Endothelial cell of umbilical vein (primary cell): ENCODE measurements around the gene PAOX. TPM values are rescaled to one million over a fixed set of nuclear protein-coding genes. Genes with fewer than 3 reads are reported as not detected.

Experiments used
- BruUV-seq: library from RNA; stranded (reverse); fragments of 400-500 nt; replicated peaks from 2 replicates; lab custom pipeline; 2021; lab: Mats Ljungman, UMichigan
- CTCF ChIA-PET: fragments of 300-600, 350-600 bp; sonication (Branson Sonifier 250); formaldehyde crosslinking; loops from one replicate; lab custom pipeline; 2021; ENCODE audit warnings: antibody characterized with exemption, inconsistent platforms; lab: Charles Lee
- POLR2A ChIA-PET: fragments of 300-600, 350-600 bp; sonication (Branson Sonifier 250); formaldehyde crosslinking; loops from one replicate; lab custom pipeline; 2021; ENCODE audit warnings: antibody characterized with exemption, inconsistent platforms; lab: Charles Lee
- DNase-seq: peaks from one replicate; pipeline ENCODE4 v3.0.0-alpha.2; 2011; ENCODE audit warnings: low read depth, low spot score
- FAIRE-seq: peaks from 2 replicates; lab custom pipeline; 2011; peaks lifted over from hg19 to GRCh38; lab: Jason Lieb, UNC
- H2AFZ ChIP-seq: 2 replicates; pipeline ENCODE4 v1.6.0; 2012; ENCODE audit warnings: low read depth, low read length, control low read depth, inconsistent platforms
- H3K27ac ChIP-seq: 2 replicates; pipeline ENCODE4 v1.5.1; 2011; ENCODE audit warnings: low read depth, mild to moderate bottlenecking, control low read depth, low read length, moderate library complexity; ENCODE audit not compliant: insufficient read depth
- H3K27me3 ChIP-seq, 2 experiments: 2 replicates each; pipeline versions ENCODE4 v1.6.0 to v1.6.1; 2011; ENCODE audit warnings: low read length in 2 of 2, mixed read lengths in 1 of 2; ENCODE audit not compliant: control insufficient read depth in 2 of 2, insufficient read depth in 2 of 2
- H3K36me3 ChIP-seq, 2 experiments: 2 replicates in 1 of 2; 3 replicates in 1 of 2; pipeline ENCODE4 v1.5.1; 2011; ENCODE audit warnings: low read length in 2 of 2, mild to moderate bottlenecking in 1 of 2, moderate library complexity in 1 of 2; ENCODE audit not compliant: control insufficient read depth in 2 of 2, insufficient read depth in 2 of 2; ENCODE audit errors: extremely low read depth in 1 of 2
- H3K4me1 ChIP-seq: 3 replicates; pipeline ENCODE4 v1.5.1; 2011; ENCODE audit warnings: mild to moderate bottlenecking, low read length; ENCODE audit not compliant: control insufficient read depth, insufficient read depth; ENCODE audit errors: extremely low read depth
- H3K4me2 ChIP-seq: 2 replicates; pipeline ENCODE4 v1.6.1; 2011; ENCODE audit warnings: low read length, control low read depth, mixed read lengths; ENCODE audit not compliant: insufficient read depth
- H3K4me3 ChIP-seq, 3 experiments: fragments of 200-600 bp in 1 of 3; sonication (generic), shearing (Covaris generic) in 1 of 3; replicated peaks in 1 of 3; 2 replicates each; pipeline ENCODE4 v1.5.1; 2011 to 2016; ENCODE audit warnings: control low read depth in 3 of 3, low read length in 3 of 3, mild to moderate bottlenecking in 2 of 3, inconsistent platforms in 1 of 3, low read depth in 1 of 3, moderate library complexity in 1 of 3; ENCODE audit not compliant: insufficient read depth in 1 of 3
- H3K79me2 ChIP-seq: 2 replicates; pipeline ENCODE4 v1.6.0; 2012; ENCODE audit warnings: low read length, inconsistent platforms; ENCODE audit not compliant: control insufficient read depth, insufficient read depth
- H3K9ac ChIP-seq: replicated peaks from 2 replicates; pipeline ENCODE3; 2011; ENCODE audit warnings: low read length, control low read depth; ENCODE audit not compliant: insufficient read depth; ENCODE audit errors: extremely low read depth
- H3K9me1 ChIP-seq: replicated peaks from 3 replicates; pipeline ENCODE4 v1.6.0; 2011; ENCODE audit warnings: mild to moderate bottlenecking, low read length; ENCODE audit not compliant: control insufficient read depth, insufficient read depth; ENCODE audit errors: extremely low read depth
- H3K9me3 ChIP-seq: replicated peaks from 2 replicates; pipeline ENCODE4 v1.5.1; 2012; ENCODE audit warnings: low read length, inconsistent platforms; ENCODE audit not compliant: control insufficient read depth, insufficient read depth
- H4K20me1 ChIP-seq: replicated peaks from 2 replicates; pipeline ENCODE3; 2011; ENCODE audit warnings: mild to moderate bottlenecking, low read length; ENCODE audit not compliant: control insufficient read depth, insufficient read depth; ENCODE audit errors: extremely low read depth
- EZH2 ChIP-seq: IDR thresholded peaks from 2 replicates; pipeline ENCODE4 v1.6.1; 2012; ENCODE audit warnings: borderline replicate concordance, low read depth, mild to moderate bottlenecking, moderate library complexity, low read length, inconsistent platforms; ENCODE audit not compliant: severe bottlenecking
- FOS ChIP-seq: IDR thresholded peaks from 2 replicates; pipeline ENCODE4 v1.6.1; 2011; ENCODE audit warnings: mild to moderate bottlenecking, low read length, moderate library complexity, borderline replicate concordance; ENCODE audit not compliant: insufficient read depth
- GATA2 ChIP-seq: IDR thresholded peaks from 2 replicates; pipeline ENCODE4 v1.7.0; 2011; ENCODE audit warnings: low read depth, mild to moderate bottlenecking, moderate library complexity, mixed read lengths, low read length; ENCODE audit not compliant: insufficient read length, insufficient read depth
- JUN ChIP-seq: IDR thresholded peaks from 2 replicates; pipeline ENCODE4 v1.6.1; 2011; ENCODE audit warnings: borderline replicate concordance, low read depth; ENCODE audit not compliant: insufficient read length, insufficient read depth
- MYC ChIP-seq: IDR thresholded peaks from one replicate; pipeline ENCODE4 v1.6.1; 2011; ENCODE audit warnings: mild to moderate bottlenecking, low read depth, low read length
- POLR2A ChIP-seq: IDR thresholded peaks from 2 replicates; pipeline ENCODE4 v1.6.1; 2012; ENCODE audit warnings: low read depth, mild to moderate bottlenecking, control low read depth, low read length
- POLR2AphosphoS5 ChIP-seq: IDR thresholded peaks from 2 replicates; pipeline ENCODE4 v1.6.1; 2012; ENCODE audit warnings: low read depth, mild to moderate bottlenecking, control low read depth, low read length, moderate library complexity; ENCODE audit not compliant: insufficient read depth
- dilution Hi-C: fragments of 300-500 bp; cut with MboI; formaldehyde crosslinking; loops from one replicate; pipeline ENCODE4 v1.15.0; 2019; ENCODE audit warnings: low sequenced_read_pairs; ENCODE audit not compliant: extremely low pct_ligation_motif_present
- intact Hi-C: fragments of 100-400 bp; cut with micrococcal nuclease; formaldehyde crosslinking; loops from one replicate; pipeline ENCODE4 v1.10.0; 2022
- polyA plus RNA-seq, 4 experiments: library from polyadenylated mRNA; depleted of rRNA in 3 of 4; stranded (reverse) in 3 of 4; unstranded in 1 of 4; fragments of >200 nt; gene quantifications; 2 replicates each; pipeline versions ENCODE4 v1.2.1 to v1.2.3, GENCODE V29; 2011 to 2012; ENCODE audit warnings: missing spikeins in 1 of 4
- total RNA-seq: library from RNA; stranded (reverse); gene quantifications from 2 replicates; pipeline ENCODE4 v1.2.3, GENCODE V29; 2021
- TF ChIP-seq, protein P1 (sequence below), 2 donors: IDR thresholded peaks; 1 replicate in 1 of 2; 2 replicates in 1 of 2; pipeline ENCODE4 v1.5.1; 2011; ENCODE audit warnings: low read length in 2 of 2, mild to moderate bottlenecking in 2 of 2, moderate library complexity in 2 of 2, control low read depth in 1 of 2, inconsistent platforms in 1 of 2, low read depth in 1 of 2; ENCODE audit not compliant: insufficient read depth in 1 of 2; ENCODE audit errors: extremely low read depth in 1 of 2
- TF ChIP-seq, protein P2 (sequence below): IDR thresholded peaks from 2 replicates; pipeline ENCODE4 v1.6.1; 2011; ENCODE audit not compliant: insufficient read depth, insufficient read length

The PAOX gene
- total and polyA plus RNA-seq, 2 donors (not counting 3 experiments of a cell fraction or from before 2014, with no cell fraction given), result 2.6 to 3.8 TPM

DNA sequence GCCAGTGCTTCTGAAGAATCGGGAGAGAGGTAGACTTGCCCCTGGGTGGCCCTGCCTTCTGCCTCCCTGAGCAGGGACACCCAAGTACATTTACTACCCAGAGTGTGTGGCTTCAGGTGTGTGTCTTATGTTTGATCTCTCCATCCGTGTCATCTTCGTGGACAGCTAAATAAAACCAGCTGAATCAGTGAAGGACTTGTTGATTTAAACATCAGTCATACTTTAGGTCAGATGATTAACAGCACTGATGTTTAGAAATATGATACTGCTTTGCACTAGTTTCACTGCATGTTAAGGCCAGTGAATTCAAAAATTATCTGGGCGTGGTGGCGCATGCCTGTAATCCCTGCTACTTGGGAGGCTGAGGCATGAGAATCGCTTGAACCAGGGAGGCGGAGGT, 18.9 kb downstream of the PAOX start:
- TF ChIP-seq POLR2A (no peak), MYC (no peak), JUN (no peak), POLR2AphosphoS5 (no peak), FOS (no peak), EZH2 (no peak), GATA2 (no peak)
- TF ChIP-seq, protein P1, sequence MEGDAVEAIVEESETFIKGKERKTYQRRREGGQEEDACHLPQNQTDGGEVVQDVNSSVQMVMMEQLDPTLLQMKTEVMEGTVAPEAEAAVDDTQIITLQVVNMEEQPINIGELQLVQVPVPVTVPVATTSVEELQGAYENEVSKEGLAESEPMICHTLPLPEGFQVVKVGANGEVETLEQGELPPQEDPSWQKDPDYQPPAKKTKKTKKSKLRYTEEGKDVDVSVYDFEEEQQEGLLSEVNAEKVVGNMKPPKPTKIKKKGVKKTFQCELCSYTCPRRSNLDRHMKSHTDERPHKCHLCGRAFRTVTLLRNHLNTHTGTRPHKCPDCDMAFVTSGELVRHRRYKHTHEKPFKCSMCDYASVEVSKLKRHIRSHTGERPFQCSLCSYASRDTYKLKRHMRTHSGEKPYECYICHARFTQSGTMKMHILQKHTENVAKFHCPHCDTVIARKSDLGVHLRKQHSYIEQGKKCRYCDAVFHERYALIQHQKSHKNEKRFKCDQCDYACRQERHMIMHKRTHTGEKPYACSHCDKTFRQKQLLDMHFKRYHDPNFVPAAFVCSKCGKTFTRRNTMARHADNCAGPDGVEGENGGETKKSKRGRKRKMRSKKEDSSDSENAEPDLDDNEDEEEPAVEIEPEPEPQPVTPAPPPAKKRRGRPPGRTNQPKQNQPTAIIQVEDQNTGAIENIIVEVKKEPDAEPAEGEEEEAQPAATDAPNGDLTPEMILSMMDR (IDR thresholded peaks at IDR 0.05; ENCODE audit: extremely low read depth in 1 of 2, insufficient read depth in 1 of 2, low read depth in 1 of 2, low read length in 2 of 2), result no peak
- TF ChIP-seq, protein P2, sequence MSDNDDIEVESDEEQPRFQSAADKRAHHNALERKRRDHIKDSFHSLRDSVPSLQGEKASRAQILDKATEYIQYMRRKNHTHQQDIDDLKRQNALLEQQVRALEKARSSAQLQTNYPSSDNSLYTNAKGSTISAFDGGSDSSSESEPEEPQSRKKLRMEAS, result no peak
- no peaks in the 10 kb centered on the region for H3K9me3 ChIP-seq
- peaks cover 4% of the 10 kb centered on the region for H3K4me1 ChIP-seq
- no peak overlapping the region for H3K4me2 ChIP-seq
- POLR2A ChIA-PET, result no interaction called here
- BruUV-seq, result no TSS peak
- CTCF ChIA-PET, result no interaction called here
- no peak overlapping the region for H3K9ac ChIP-seq
- no peak overlapping the region for H2AFZ ChIP-seq
- no peaks in the 10 kb centered on the region for H3K9me1 ChIP-seq
- FAIRE-seq (no peak), DNase-seq (no peak)
- intact Hi-C loops, result no loop called here
- H3K27me3 ChIP-seq, result no peaks in the 10 kb centered on the region
- H3K79me2 ChIP-seq, result peaks cover 33% of the 10 kb centered on the region
- dilution Hi-C loops, result no loop called here
- H4K20me1 ChIP-seq, result no peaks in the 10 kb centered on the region
- H3K27ac ChIP-seq, result no peak overlapping the region
- no peak overlapping the region for H3K4me3 ChIP-seq
- H3K36me3 ChIP-seq, result peaks cover 11 to 26% of the 10 kb centered on the region in 2 experiments
